DND-41 (cell line): ENCODE data around the gene PSMD6.

Source experiments
- EZH2 ChIP-seq: IDR thresholded peaks from 3 replicates; pipeline ENCODE4 v1.6.1; 2012; ENCODE audit warnings: borderline replicate concordance, low read depth, mild to moderate bottlenecking, moderate library complexity, low read length, inconsistent platforms; ENCODE audit not compliant: severe bottlenecking
- TF ChIP-seq, protein P1 (sequence below): IDR thresholded peaks from 2 replicates; pipeline ENCODE4 v1.5.1; 2012; ENCODE audit warnings: borderline replicate concordance, low read length, moderate library complexity, mild to moderate bottlenecking; ENCODE audit not compliant: poor library complexity, severe bottlenecking; ENCODE audit errors: extremely low read depth

DNA sequence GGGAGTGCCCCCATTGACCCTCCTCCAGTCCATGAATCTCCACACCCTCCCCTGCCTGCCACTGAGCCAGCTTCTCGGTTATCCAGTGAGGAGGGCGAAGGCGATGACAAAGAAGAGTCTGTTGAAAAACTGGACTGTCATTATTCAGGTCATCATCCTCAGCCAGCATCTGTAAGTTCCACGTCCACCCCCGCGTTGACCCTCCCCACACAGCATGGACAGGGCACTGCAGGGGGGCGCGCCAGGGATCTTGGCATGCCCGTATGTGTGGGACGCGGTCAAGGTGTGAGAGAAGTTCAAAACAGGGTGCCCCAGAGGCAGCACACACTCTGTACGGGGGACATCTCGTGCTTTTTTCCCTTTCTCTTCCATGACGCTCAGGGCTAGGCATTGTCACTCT lies 33.1 kb downstream of the PSMD6 start:
- TF ChIP-seq, protein P1, sequence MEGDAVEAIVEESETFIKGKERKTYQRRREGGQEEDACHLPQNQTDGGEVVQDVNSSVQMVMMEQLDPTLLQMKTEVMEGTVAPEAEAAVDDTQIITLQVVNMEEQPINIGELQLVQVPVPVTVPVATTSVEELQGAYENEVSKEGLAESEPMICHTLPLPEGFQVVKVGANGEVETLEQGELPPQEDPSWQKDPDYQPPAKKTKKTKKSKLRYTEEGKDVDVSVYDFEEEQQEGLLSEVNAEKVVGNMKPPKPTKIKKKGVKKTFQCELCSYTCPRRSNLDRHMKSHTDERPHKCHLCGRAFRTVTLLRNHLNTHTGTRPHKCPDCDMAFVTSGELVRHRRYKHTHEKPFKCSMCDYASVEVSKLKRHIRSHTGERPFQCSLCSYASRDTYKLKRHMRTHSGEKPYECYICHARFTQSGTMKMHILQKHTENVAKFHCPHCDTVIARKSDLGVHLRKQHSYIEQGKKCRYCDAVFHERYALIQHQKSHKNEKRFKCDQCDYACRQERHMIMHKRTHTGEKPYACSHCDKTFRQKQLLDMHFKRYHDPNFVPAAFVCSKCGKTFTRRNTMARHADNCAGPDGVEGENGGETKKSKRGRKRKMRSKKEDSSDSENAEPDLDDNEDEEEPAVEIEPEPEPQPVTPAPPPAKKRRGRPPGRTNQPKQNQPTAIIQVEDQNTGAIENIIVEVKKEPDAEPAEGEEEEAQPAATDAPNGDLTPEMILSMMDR = no peak
- no peak for TF ChIP-seq EZH2
